Measurements from ENCODE around the gene ASIC2. TPM values are rescaled to one million over a fixed set of nuclear protein-coding genes. Genes with fewer than 3 reads are reported as not detected.

ASIC2 gene
- total RNA-seq, 1 donor: not detected

GRCh38 chr17:33072421-33073161 lies 220.5 kb downstream of the ASIC2 start:
- Histone ChIP-seq H3K9me3 (ENCODE audit: low read depth, low read length) (no peaks in the 10 kb centered on the region), H3K4me3 (ENCODE audit: insufficient read depth, low read length) (no peak overlapping the region), H3K79me2 (ENCODE audit: insufficient read depth, low read length) (no peaks in the 10 kb centered on the region), H3K4me2 (ENCODE audit: insufficient read depth, low read length) (no peak overlapping the region), H4K20me1 (ENCODE audit: insufficient read depth, low read length) (no peaks in the 10 kb centered on the region), H3K27me3 (ENCODE audit: insufficient read depth, low read length) (no peaks in the 10 kb centered on the region), H3K36me3 (ENCODE audit: insufficient read depth, low read length) (no peaks in the 10 kb centered on the region), H3K4me1 (ENCODE audit: insufficient read depth, low read length) (no peaks in the 10 kb centered on the region), H3K27ac (ENCODE audit: low read depth, low read length) (no peak overlapping the region), H2AFZ (ENCODE audit: low read length) (no peak overlapping the region)
- DNase-seq (ENCODE audit: insufficient read length, low spot score, missing footprints): no peak
- TF ChIP-seq CTCF (IDR thresholded peaks at IDR 0.05; ENCODE audit: extremely low read depth, low read depth, low read length): no peak

DNA sequence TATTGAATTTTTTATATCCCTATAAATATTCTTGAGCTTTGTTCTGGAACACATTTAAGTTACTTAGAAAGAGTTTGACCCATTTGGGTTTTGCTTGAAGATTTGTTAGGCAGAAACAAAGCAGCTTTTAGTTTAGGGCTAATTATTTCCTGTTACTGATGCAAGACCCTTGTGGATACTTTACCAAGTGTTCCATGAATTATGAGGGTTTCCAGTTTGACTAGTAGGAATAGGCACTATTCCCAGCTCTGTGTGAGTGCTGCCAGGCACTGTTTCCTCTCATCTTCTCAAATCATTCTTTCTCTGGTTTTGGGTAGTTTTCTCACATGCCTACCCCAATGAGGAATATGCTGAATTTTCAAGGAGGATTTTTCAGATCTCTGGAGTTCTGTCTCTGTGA lies 221.4 kb downstream of the ASIC2 start:
- no peak for TF ChIP-seq CTCF (IDR thresholded peaks at IDR 0.05; ENCODE audit: extremely low read depth, low read depth, low read length)
- Histone ChIP-seq H3K27ac (ENCODE audit: low read depth, low read length) (no peak overlapping the region), H3K4me3 (ENCODE audit: insufficient read depth, low read length) (no peak overlapping the region), H3K9me3 (ENCODE audit: low read depth, low read length) (no peaks in the 10 kb centered on the region), H3K79me2 (ENCODE audit: insufficient read depth, low read length) (no peaks in the 10 kb centered on the region), H3K4me2 (ENCODE audit: insufficient read depth, low read length) (no peak overlapping the region), H3K27me3 (ENCODE audit: insufficient read depth, low read length) (no peaks in the 10 kb centered on the region), H2AFZ (ENCODE audit: low read length) (no peak overlapping the region), H3K36me3 (ENCODE audit: insufficient read depth, low read length) (no peaks in the 10 kb centered on the region), H3K4me1 (ENCODE audit: insufficient read depth, low read length) (no peaks in the 10 kb centered on the region), H4K20me1 (ENCODE audit: insufficient read depth, low read length) (no peaks in the 10 kb centered on the region)
- DNase-seq (ENCODE audit: insufficient read length, low spot score, missing footprints): no peak

- H3K4me3 ChIP-seq (ENCODE audit: insufficient read depth, low read length): no peak overlapping the region
- H4K20me1 ChIP-seq (ENCODE audit: insufficient read depth, low read length): no peaks in the 10 kb centered on the region
- DNase-seq (ENCODE audit: insufficient read length, low spot score, missing footprints): no peak
- TF ChIP-seq CTCF (IDR thresholded peaks at IDR 0.05; ENCODE audit: extremely low read depth, low read depth, low read length): no peak
- no peaks in the 10 kb centered on the region for H3K36me3 ChIP-seq (ENCODE audit: insufficient read depth, low read length)
- no peak overlapping the region for H3K4me2 ChIP-seq (ENCODE audit: insufficient read depth, low read length)
- no peaks in the 10 kb centered on the region for H3K4me1 ChIP-seq (ENCODE audit: insufficient read depth, low read length)
- no peaks in the 10 kb centered on the region for H3K9me3 ChIP-seq (ENCODE audit: low read depth, low read length)
- no peak overlapping the region for H3K27ac ChIP-seq (ENCODE audit: low read depth, low read length)
- H3K79me2 ChIP-seq (ENCODE audit: insufficient read depth, low read length): no peaks in the 10 kb centered on the region
- no peaks in the 10 kb centered on the region for H3K27me3 ChIP-seq (ENCODE audit: insufficient read depth, low read length)
- H2AFZ ChIP-seq (ENCODE audit: low read length): no peak overlapping the region
These were observed 235.5 kb downstream of the ASIC2 start for GRCh38 chr17:33057564-33057963.

- no peak overlapping the region for H3K27ac ChIP-seq (ENCODE audit: low read depth, low read length)
- H3K4me3 ChIP-seq (ENCODE audit: insufficient read depth, low read length): no peak overlapping the region
- H3K9me3 ChIP-seq (ENCODE audit: low read depth, low read length): no peaks in the 10 kb centered on the region
- H3K79me2 ChIP-seq (ENCODE audit: insufficient read depth, low read length): no peaks in the 10 kb centered on the region
- no peak overlapping the region for H3K4me2 ChIP-seq (ENCODE audit: insufficient read depth, low read length)
- no peaks in the 10 kb centered on the region for H3K27me3 ChIP-seq (ENCODE audit: insufficient read depth, low read length)
- H4K20me1 ChIP-seq (ENCODE audit: insufficient read depth, low read length): no peaks in the 10 kb centered on the region
- no peaks in the 10 kb centered on the region for H3K4me1 ChIP-seq (ENCODE audit: insufficient read depth, low read length)
- TF ChIP-seq CTCF (IDR thresholded peaks at IDR 0.05; ENCODE audit: extremely low read depth, low read depth, low read length): no peak
- DNase-seq (ENCODE audit: insufficient read length, low spot score, missing footprints): no peak
- H2AFZ ChIP-seq (ENCODE audit: low read length): no peak overlapping the region
- no peaks in the 10 kb centered on the region for H3K36me3 ChIP-seq (ENCODE audit: insufficient read depth, low read length)
These were observed 236.5 kb downstream of the ASIC2 start for GRCh38 chr17:33056399-33057146.

Measured in osteoblast (primary cell).